ENCODE results near the gene CYREN. TPM values are rescaled to one million over a fixed set of nuclear protein-coding genes. Genes with fewer than 3 reads are reported as not detected.

CYREN gene
- total RNA-seq, 1 donor from 2014 or later: 44.4 TPM

DNA sequence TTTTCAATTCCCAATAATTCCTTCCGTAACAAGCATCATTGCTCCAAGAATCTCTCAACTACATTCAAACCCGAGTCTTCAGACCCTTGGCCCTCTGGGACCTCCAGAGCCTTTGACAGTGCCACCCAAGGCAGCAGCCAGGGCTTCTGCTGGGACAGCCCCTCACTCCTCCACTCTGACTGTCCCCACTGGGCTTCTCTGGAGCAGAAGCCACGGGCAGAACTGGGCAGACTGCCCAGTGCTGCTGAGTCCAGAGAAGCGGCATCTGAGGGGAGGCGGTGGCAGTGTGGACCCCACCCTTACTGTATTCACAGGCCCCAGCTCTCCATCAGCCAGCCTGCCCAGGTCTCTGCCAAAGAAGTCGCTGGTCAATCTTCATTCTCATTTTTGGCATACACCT is 8.8 kb downstream of the CYREN start:
- peaks cover 36% of the 10 kb centered on the region for H3K36me3 Mint-ChIP-seq

GRCh38 chr7:135160858-135161653 is 9.5 kb downstream of the CYREN start:
- Mint-ChIP-seq H3K9me3 (peaks cover 22% of the 10 kb centered on the region), H3K27ac (peak overlapping the region; percentile 62), H3K27me3 (ENCODE audit: low read depth) (no peaks in the 10 kb centered on the region), H3K4me3 (no peak overlapping the region), H3K4me1 (peaks cover 13% of the 10 kb centered on the region), H3K36me3 (peaks cover 39% of the 10 kb centered on the region)
- no peak for TF ChIP-seq CTCF (IDR thresholded peaks at IDR 0.05; ENCODE audit: unreplicated experiment)
- DNase-seq (ENCODE audit: low spot score in 2 of 2, unreplicated experiment in 2 of 2): no peak

More for the DNA sequence above, 8.8 kb downstream of the CYREN start:
- H3K27ac Mint-ChIP-seq: no peak overlapping the region
- H3K4me1 Mint-ChIP-seq: peaks cover 13% of the 10 kb centered on the region
- H3K27me3 Mint-ChIP-seq (ENCODE audit: low read depth): no peaks in the 10 kb centered on the region
- H3K9me3 Mint-ChIP-seq: peaks cover 16% of the 10 kb centered on the region
- no peak for DNase-seq (ENCODE audit: low spot score in 2 of 2, unreplicated experiment in 2 of 2)
- no peak for TF ChIP-seq CTCF (IDR thresholded peaks at IDR 0.05; ENCODE audit: unreplicated experiment)
- no peak overlapping the region for H3K4me3 Mint-ChIP-seq

DNA sequence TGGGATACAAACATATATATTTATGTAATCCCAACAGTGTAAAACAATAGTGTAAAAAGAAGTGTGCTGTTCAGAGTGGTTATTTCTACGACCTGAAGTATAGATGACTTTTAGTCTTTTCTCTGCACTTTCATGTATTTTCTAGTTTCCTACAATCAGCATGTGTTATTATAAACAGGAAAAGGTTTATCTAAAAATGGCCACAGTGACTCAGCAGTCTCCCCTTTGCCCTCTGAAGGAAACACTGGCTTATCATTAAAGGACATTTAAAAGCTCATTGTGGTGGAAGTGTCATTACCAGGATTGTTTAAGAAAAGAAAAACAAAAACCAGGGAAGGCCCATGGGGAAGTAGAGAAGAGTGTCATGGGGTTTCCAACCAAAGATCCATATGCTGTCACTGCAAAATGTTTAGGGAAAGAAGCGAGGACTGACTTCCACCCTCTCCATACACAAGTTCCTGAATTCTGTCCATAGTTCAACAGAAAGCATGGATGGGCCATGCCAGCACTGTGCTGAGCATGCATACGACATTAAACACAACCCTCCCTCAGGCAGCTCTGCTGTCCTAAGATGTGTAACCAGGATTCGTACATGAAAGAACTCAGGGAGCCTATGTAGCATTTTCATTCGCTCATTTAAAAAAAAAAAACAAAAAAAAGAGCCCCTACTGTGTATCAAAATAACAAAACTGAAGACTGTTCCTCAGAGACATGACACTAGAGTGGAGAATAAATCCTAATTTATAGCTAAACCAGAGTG is 10.2 kb downstream of the CYREN start:
- Mint-ChIP-seq H3K27me3 (ENCODE audit: low read depth) (no peaks in the 10 kb centered on the region), H3K4me1 (peaks cover 13% of the 10 kb centered on the region), H3K9me3 (peaks cover 29% of the 10 kb centered on the region), H3K36me3 (peaks cover 40% of the 10 kb centered on the region), H3K4me3 (no peak overlapping the region), H3K27ac (peak overlapping the region; percentile 62)
- TF ChIP-seq CTCF (IDR thresholded peaks at IDR 0.05; ENCODE audit: unreplicated experiment): no peak
- no peak for DNase-seq (ENCODE audit: low spot score in 2 of 2, unreplicated experiment in 2 of 2)

- H3K9me3 Mint-ChIP-seq: peaks cover 36% of the 10 kb centered on the region
- H3K36me3 Mint-ChIP-seq: peaks cover 38% of the 10 kb centered on the region
These were observed 11.0 kb downstream of the CYREN start for GRCh38 chr7:135159359-135160085.

More at GRCh38 chr7:135159359-135160085, 11.0 kb downstream of the CYREN start:
- no peak for TF ChIP-seq CTCF (IDR thresholded peaks at IDR 0.05; ENCODE audit: unreplicated experiment)
- Mint-ChIP-seq H3K27ac (no peak overlapping the region), H3K27me3 (ENCODE audit: low read depth) (no peaks in the 10 kb centered on the region), H3K4me1 (peaks cover 13% of the 10 kb centered on the region), H3K4me3 (no peak overlapping the region)
- DNase-seq (ENCODE audit: low spot score in 2 of 2, unreplicated experiment in 2 of 2): no peak

All from mesothelial cell of epicardium (in vitro differentiated cells).